ENCODE data around the gene PDP2. TPM values are rescaled to one million over a fixed set of nuclear protein-coding genes. Genes with fewer than 3 reads are reported as not detected.

Gene PDP2
- total RNA-seq, 2 donors from 2014 or later = 4.4 to 6.9 TPM

- no peaks in the 10 kb centered on the region for H3K27me3 ChIP-seq
- intact Hi-C loops (cut with DNase I) = no loop called here
- H3K36me3 ChIP-seq (replicated peaks in 1 of 2; ENCODE audit: insufficient read depth in 1 of 2, low read depth in 2 of 2) = no peaks in the 10 kb centered on the region
Observed at GRCh38 chr16:66878067-66878466, 2.2 kb upstream of the PDP2 start.

GRCh38 chr16:66881014-66881417, 701 bp downstream of the PDP2 start:
- WGBS, 2 donors = 0 to 1% methylated on average over 14 to 23 of the region's 23 CpGs
- peak in 1 of 4 donors; percentile 40 for DNase-seq
- Histone ChIP-seq H3K9me3 (no peaks in the 10 kb centered on the region), H3K4me1 (peaks cover 28% of the 10 kb centered on the region), H3K36me3 (replicated peaks in 1 of 2; ENCODE audit: insufficient read depth in 1 of 2, low read depth in 2 of 2) (peaks cover 0 to 12% of the 10 kb centered on the region in 2 donors), H3K4me3 (peak overlapping the region; percentile 73 to 83), H3K27me3 (no peaks in the 10 kb centered on the region), H3K27ac (peak overlapping the region; percentile 76 to 88 (median 82))
- TF ChIP-seq POLR2A (IDR thresholded peaks at IDR 0.05) = no peak
- no peak for TF ChIP-seq CTCF (IDR thresholded peaks at IDR 0.05)
- intact Hi-C loops (cut with DNase I) = no loop called here
- peak; percentile 2 for ATAC-seq

More at GRCh38 chr16:66878067-66878466, 2.2 kb upstream of the PDP2 start:
- peaks cover 32% of the 10 kb centered on the region for H3K4me1 ChIP-seq
- H3K27ac ChIP-seq = peak overlapping the region; percentile 36 to 72 (median 66)
- TF ChIP-seq CTCF (IDR thresholded peaks at IDR 0.05) (peak in 2 of 7 experiments; percentile 7 to 9), POLR2A (IDR thresholded peaks at IDR 0.05) (no peak)
- DNase-seq (peak; percentile 58 to 80 (median 72)), ATAC-seq (peak; percentile 33)
- H3K9me3 ChIP-seq = no peaks in the 10 kb centered on the region
- WGBS, 2 donors = 21 to 26% methylated on average over 5 of the region's 5 CpGs
- H3K4me3 ChIP-seq = no peak overlapping the region

GRCh38 chr16:66881560-66881959, 1.2 kb downstream of the PDP2 start:
- H3K4me1 ChIP-seq = peaks cover 28% of the 10 kb centered on the region
- DNase-seq = no peak
- no peak for ATAC-seq
- peak overlapping the region in 1 of 4 donors; percentile 77 for H3K27ac ChIP-seq
- H3K27me3 ChIP-seq = no peaks in the 10 kb centered on the region
- no peaks in the 10 kb centered on the region for H3K9me3 ChIP-seq
- intact Hi-C loops (cut with DNase I) = no loop called here
- no peak overlapping the region for H3K4me3 ChIP-seq
- H3K36me3 ChIP-seq (replicated peaks in 1 of 2; ENCODE audit: insufficient read depth in 1 of 2, low read depth in 2 of 2) = peaks cover 0 to 14% of the 10 kb centered on the region in 2 donors
- TF ChIP-seq CTCF (IDR thresholded peaks at IDR 0.05) (no peak), POLR2A (IDR thresholded peaks at IDR 0.05) (no peak)
- 41 to 51% methylated on average over 2 of the region's 2 CpGs for WGBS, 2 donors

- H3K27me3 ChIP-seq = no peaks in the 10 kb centered on the region
- peaks cover 0 to 15% of the 10 kb centered on the region in 2 donors for H3K36me3 ChIP-seq (replicated peaks in 1 of 2; ENCODE audit: insufficient read depth in 1 of 2, low read depth in 2 of 2)
- TF ChIP-seq CTCF (IDR thresholded peaks at IDR 0.05) = no peak
- no peak for TF ChIP-seq POLR2A (IDR thresholded peaks at IDR 0.05)
- H3K9me3 ChIP-seq = no peaks in the 10 kb centered on the region
- H3K4me1 ChIP-seq = peaks cover 28% of the 10 kb centered on the region
- DNase-seq (no peak), ATAC-seq (no peak)
- WGBS, 2 donors = 88 to 89% methylated on average over 8 of the region's 8 CpGs
- H3K27ac ChIP-seq = no peak overlapping the region
- H3K4me3 ChIP-seq = no peak overlapping the region
- intact Hi-C loops (cut with DNase I) = no loop called here
Observed at GRCh38 chr16:66881964-66882508, 1.7 kb downstream of the PDP2 start.

- ATAC-seq (no peak), DNase-seq (no peak)
- H3K4me3 ChIP-seq = no peak overlapping the region
- H3K27ac ChIP-seq = no peak overlapping the region
- H3K9me3 ChIP-seq = no peaks in the 10 kb centered on the region
- TF ChIP-seq POLR2A (IDR thresholded peaks at IDR 0.05) = no peak
- TF ChIP-seq CTCF (IDR thresholded peaks at IDR 0.05) = no peak
- WGBS, 2 donors = 96 to 100% methylated on average over 3 of the region's 3 CpGs
- peaks cover 26% of the 10 kb centered on the region for H3K4me1 ChIP-seq
- intact Hi-C loops (cut with DNase I) = no loop called here
- no peaks in the 10 kb centered on the region for H3K27me3 ChIP-seq
- peaks cover 0 to 15% of the 10 kb centered on the region in 2 donors for H3K36me3 ChIP-seq (replicated peaks in 1 of 2; ENCODE audit: insufficient read depth in 1 of 2, low read depth in 2 of 2)
Observed at GRCh38 chr16:66882702-66883101, 2.4 kb downstream of the PDP2 start.

All from body of pancreas (tissue), 4 donors.